ENCODE data around the gene NAV1. TPM values are rescaled to one million over a fixed set of nuclear protein-coding genes. Genes with fewer than 3 reads are reported as not detected.
A peak's percentile ranks its signal among the peaks of the same experiment; 100 is the strongest.

Gene NAV1
- total and polyA plus RNA-seq, 9 of the 15 experiments (the other 6 are each of a cell fraction or from before 2014, with no cell fraction given) = 0.91 to 16.8 (median 3.2) TPM

DNA sequence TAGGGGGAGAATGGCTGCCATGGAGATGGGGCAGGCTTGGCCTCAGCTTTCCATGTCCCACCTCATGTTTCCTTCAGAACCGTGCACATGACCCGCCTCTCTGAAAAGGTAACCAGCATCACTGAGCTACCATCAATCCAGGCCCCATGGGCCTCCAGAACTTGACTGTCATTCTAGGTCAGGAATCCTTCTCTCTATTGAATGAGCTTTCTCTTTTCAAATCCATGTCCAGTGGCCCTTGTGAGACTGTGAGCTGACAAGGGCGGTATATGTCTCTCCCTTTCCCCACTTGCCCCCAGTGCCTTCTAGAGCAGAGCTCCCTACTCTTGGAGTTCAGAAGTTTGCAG lies 36.4 kb upstream of the NAV1 start:
- H3K27me3 ChIP-seq (ENCODE audit: control insufficient read depth in 2 of 2, insufficient read depth in 2 of 2, low read length in 2 of 2) = peaks cover 0 to 20% of the 10 kb centered on the region in 2 experiments; a peak in 1 of 5 replicates
- BruUV-seq (replicated peaks) = no TSS peak
- in situ Hi-C loops (cut with MboI) = no loop called here
- H3K4me1 ChIP-seq (replicated peaks in 1 of 2; ENCODE audit: control insufficient read depth in 2 of 2, insufficient read depth in 2 of 2, low read length in 2 of 2) = peaks cover 11 to 12% of the 10 kb centered on the region in 2 experiments
- no peaks in the 10 kb centered on the region for H3K9me1 ChIP-seq (ENCODE audit: control insufficient read depth, insufficient read depth, low read length)
- 39% methylated on average over 3 of the region's 3 CpGs for WGBS (ENCODE audit: insufficient coverage, low coverage, missing lambda C conversion rate)
- no peak overlapping the region for H3K4me3 ChIP-seq
- TF ChIP-seq HCFC1 (IDR thresholded peaks at IDR 0.05; ENCODE audit: low read depth, low read length) = no peak
- no peak for TF ChIP-seq ETS2 (tag; IDR thresholded peaks at IDR 0.05; ENCODE audit: borderline replicate concordance, poor library complexity, severe bottlenecking)
- no peak for TF ChIP-seq CTBP1 (IDR thresholded peaks at IDR 0.05; ENCODE audit: borderline replicate concordance)
- no peaks in the 10 kb centered on the region for H3K36me3 ChIP-seq (ENCODE audit: control insufficient read depth, insufficient read depth, low read length)
- DNase-seq (ENCODE audit: extremely low read depth in 1 of 4, low spot score in 3 of 4) (no peak), FAIRE-seq (no peak), ATAC-seq (no peak)
- CTCF ChIA-PET (ENCODE audit: low intra/inter-chr PET ratio) = no interaction called here
- no peaks in the 10 kb centered on the region for H4K20me1 ChIP-seq (replicated peaks; ENCODE audit: control insufficient read depth, insufficient read depth, low read length)
- H2AFZ ChIP-seq (ENCODE audit: low read depth, low read length) = no peak overlapping the region
- no peak overlapping the region for H3K9ac ChIP-seq (ENCODE audit: insufficient read depth in 1 of 2, low read depth in 2 of 2, low read length in 2 of 2)
- POLR2A ChIA-PET = interaction anchor here (0.7 to 3.4 kb wide), 5 partner anchors 8 to 147 kb away, joined by 3 to 14 read pairs (median 3); no protein-coding TSS in a partner anchor
- H3K4me2 ChIP-seq (ENCODE audit: insufficient read depth, low read length) = no peak overlapping the region
- no peak overlapping the region for H3K27ac ChIP-seq (ENCODE audit: extremely low read depth, low read depth, low read length)
- H3K79me2 ChIP-seq (ENCODE audit: control insufficient read depth, insufficient read depth, low read length) = no peaks in the 10 kb centered on the region
- intact Hi-C loops (cut with micrococcal nuclease) = no loop called here
- no peaks in the 10 kb centered on the region for H3K9me3 ChIP-seq (replicated peaks; ENCODE audit: control insufficient read depth, insufficient read depth, low read depth, low read length)

DNA sequence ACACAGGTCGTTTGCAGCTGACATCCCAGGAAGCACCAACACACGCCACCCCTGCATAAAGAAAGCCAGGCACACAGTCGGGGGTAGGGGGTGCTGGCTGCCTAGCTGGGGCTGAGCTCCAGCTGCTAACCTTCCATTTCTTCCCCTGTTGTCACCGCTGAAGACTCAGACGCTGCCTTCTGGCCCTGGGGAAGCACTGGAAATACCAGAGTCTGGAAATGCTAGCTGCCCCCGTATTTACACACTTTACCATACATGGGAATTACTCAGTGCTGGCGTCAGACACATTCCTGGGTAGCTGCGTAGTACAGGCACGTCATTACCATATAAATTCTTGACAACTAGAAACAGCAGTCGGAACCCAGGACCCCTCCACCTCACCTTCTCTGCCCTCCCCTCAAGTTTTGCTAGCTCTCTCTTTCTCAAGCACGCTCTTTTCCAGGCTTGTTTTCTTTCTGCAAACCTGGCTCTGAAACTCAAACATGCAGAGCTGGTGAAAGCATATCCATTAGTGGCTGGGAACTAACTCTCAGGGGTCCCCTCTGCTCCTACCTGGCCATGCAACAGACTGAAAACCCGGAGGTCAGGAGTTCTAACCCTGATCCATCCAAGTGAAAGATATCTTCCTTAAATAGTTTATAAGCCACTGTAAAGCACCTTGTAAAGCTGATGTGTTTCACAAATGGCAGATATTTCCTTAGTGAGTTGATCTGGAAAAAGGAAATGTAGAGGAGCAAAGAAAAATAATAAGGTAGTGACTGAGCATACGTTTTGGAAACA lies 35.3 kb upstream of the NAV1 start:
- FAIRE-seq (peak; percentile 52), DNase-seq (ENCODE audit: extremely low read depth in 1 of 4, low spot score in 3 of 4) (no peak), ATAC-seq (no peak)
- H3K9me1 ChIP-seq (ENCODE audit: control insufficient read depth, insufficient read depth, low read length) = no peaks in the 10 kb centered on the region
- no peak overlapping the region for H3K4me3 ChIP-seq
- peak overlapping the region in 1 of 2 experiments; percentile 38; a peak in 1 of 4 replicates for H3K9ac ChIP-seq (ENCODE audit: insufficient read depth in 1 of 2, low read depth in 2 of 2, low read length in 2 of 2)
- no peaks in the 10 kb centered on the region for H4K20me1 ChIP-seq (replicated peaks; ENCODE audit: control insufficient read depth, insufficient read depth, low read length)
- no TSS peak for BruUV-seq (replicated peaks)
- 20% methylated on average over 13 of the region's 13 CpGs for WGBS (ENCODE audit: insufficient coverage, low coverage, missing lambda C conversion rate)
- CTCF ChIA-PET (ENCODE audit: low intra/inter-chr PET ratio) = no interaction called here
- no peak overlapping the region for H3K4me2 ChIP-seq (ENCODE audit: insufficient read depth, low read length)
- H3K27me3 ChIP-seq (ENCODE audit: control insufficient read depth in 2 of 2, insufficient read depth in 2 of 2, low read length in 2 of 2) = peaks cover 0 to 14% of the 10 kb centered on the region in 2 experiments; a peak in 1 of 5 replicates
- peaks cover 11 to 13% of the 10 kb centered on the region in 2 experiments for H3K4me1 ChIP-seq (replicated peaks in 1 of 2; ENCODE audit: control insufficient read depth in 2 of 2, insufficient read depth in 2 of 2, low read length in 2 of 2)
- H3K79me2 ChIP-seq (ENCODE audit: control insufficient read depth, insufficient read depth, low read length) = no peaks in the 10 kb centered on the region
- intact Hi-C loops (cut with micrococcal nuclease) (no loop called here), in situ Hi-C loops (cut with MboI) (no loop called here)
- H3K36me3 ChIP-seq (ENCODE audit: control insufficient read depth, insufficient read depth, low read length) = no peaks in the 10 kb centered on the region
- no peak overlapping the region for H3K27ac ChIP-seq (ENCODE audit: extremely low read depth, low read depth, low read length)
- POLR2A ChIA-PET = interaction anchor here (0.6 to 1.6 kb wide), 7 partner anchors 9 to 40 kb away, joined by 3 to 6 read pairs (median 4); no protein-coding TSS in a partner anchor
- H2AFZ ChIP-seq (ENCODE audit: low read depth, low read length) = no peak overlapping the region
- no peaks in the 10 kb centered on the region for H3K9me3 ChIP-seq (replicated peaks; ENCODE audit: control insufficient read depth, insufficient read depth, low read depth, low read length)
- TF ChIP-seq, protein P1, sequence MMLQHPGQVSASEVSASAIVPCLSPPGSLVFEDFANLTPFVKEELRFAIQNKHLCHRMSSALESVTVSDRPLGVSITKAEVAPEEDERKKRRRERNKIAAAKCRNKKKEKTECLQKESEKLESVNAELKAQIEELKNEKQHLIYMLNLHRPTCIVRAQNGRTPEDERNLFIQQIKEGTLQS (IDR thresholded peaks at IDR 0.05) = peak; percentile 53; the same call in 1 of the 2 replicates
- TF ChIP-seq, protein P1 (CRISPR knock-in tag; conservative IDR thresholded peaks at IDR 0.05) = no peak
- TF ChIP-seq, protein P2, sequence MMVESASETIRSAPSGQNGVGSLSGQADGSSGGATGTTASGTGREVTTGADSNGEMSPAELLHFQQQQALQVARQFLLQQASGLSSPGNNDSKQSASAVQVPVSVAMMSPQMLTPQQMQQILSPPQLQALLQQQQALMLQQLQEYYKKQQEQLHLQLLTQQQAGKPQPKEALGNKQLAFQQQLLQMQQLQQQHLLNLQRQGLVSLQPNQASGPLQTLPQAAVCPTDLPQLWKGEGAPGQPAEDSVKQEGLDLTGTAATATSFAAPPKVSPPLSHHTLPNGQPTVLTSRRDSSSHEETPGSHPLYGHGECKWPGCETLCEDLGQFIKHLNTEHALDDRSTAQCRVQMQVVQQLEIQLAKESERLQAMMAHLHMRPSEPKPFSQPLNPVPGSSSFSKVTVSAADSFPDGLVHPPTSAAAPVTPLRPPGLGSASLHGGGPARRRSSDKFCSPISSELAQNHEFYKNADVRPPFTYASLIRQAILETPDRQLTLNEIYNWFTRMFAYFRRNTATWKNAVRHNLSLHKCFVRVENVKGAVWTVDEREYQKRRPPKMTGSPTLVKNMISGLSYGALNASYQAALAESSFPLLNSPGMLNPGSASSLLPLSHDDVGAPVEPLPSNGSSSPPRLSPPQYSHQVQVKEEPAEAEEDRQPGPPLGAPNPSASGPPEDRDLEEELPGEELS (CRISPR knock-in tag; IDR thresholded peaks at IDR 0.05; ENCODE audit: borderline replicate concordance) = no peak
- peak; percentile 59; the same call in 1 of the 2 replicates for TF ChIP-seq JUN (IDR thresholded peaks at IDR 0.05; ENCODE audit: borderline replicate concordance, low read depth, low read length)
- no peak for TF ChIP-seq JUN (CRISPR knock-in tag; IDR thresholded peaks at IDR 0.05; ENCODE audit: borderline replicate concordance)
- no peak for TF ChIP-seq ZNF778 (CRISPR knock-in tag; IDR thresholded peaks at IDR 0.05)
- no peak for TF ChIP-seq PCBP2 (IDR thresholded peaks at IDR 0.05; ENCODE audit: low read depth, low read length, poor library complexity, severe bottlenecking)
- TF ChIP-seq HDAC1 (IDR thresholded peaks at IDR 0.05) = no peak
- TF ChIP-seq SIN3B (IDR thresholded peaks at IDR 0.05; ENCODE audit: low read depth) = no peak

Measured in K562 (cell line).